LNCaP clone FGC (cell line): ENCODE results near the gene DDR1.

Experiments used
- DNase-seq: peaks from one replicate; pipeline ENCODE4 v3.0.0-alpha.2; 2011; ENCODE audit warnings: low read depth
- H3K4me3 ChIP-seq: 2 replicates; pipeline ENCODE4 v1.5.1; 2011; ENCODE audit warnings: mild to moderate bottlenecking, low read depth, low read length, control low read depth
- TF ChIP-seq, protein P1 (sequence below): IDR thresholded peaks from 2 replicates; pipeline ENCODE4 v1.5.1; 2012; ENCODE audit warnings: mild to moderate bottlenecking; ENCODE audit not compliant: control insufficient read depth, insufficient read depth; ENCODE audit errors: extremely low read depth

Gene DDR1

DNA sequence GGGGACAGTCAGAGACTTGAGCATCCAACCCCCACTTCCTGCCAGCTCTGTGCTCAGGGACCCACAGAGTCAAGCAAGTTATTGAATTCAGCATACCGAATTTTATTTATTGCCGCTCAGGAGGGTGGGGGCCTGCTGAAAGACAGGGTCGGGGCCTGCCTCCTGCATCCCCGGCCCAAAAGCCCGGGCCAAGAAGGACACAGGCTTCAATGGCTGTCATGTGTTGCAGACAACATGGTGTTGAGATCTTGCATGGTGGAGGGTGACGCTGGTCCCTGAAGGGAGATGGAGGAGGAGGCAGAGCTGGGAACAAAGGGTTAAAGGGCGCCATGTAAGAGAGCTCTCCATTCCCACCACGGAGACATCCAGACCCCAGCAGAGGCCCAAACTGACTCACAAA lies 47.0 kb downstream of the DDR1 start:
- no peak overlapping the region for H3K4me3 ChIP-seq
- no peak for DNase-seq
- TF ChIP-seq, protein P1, sequence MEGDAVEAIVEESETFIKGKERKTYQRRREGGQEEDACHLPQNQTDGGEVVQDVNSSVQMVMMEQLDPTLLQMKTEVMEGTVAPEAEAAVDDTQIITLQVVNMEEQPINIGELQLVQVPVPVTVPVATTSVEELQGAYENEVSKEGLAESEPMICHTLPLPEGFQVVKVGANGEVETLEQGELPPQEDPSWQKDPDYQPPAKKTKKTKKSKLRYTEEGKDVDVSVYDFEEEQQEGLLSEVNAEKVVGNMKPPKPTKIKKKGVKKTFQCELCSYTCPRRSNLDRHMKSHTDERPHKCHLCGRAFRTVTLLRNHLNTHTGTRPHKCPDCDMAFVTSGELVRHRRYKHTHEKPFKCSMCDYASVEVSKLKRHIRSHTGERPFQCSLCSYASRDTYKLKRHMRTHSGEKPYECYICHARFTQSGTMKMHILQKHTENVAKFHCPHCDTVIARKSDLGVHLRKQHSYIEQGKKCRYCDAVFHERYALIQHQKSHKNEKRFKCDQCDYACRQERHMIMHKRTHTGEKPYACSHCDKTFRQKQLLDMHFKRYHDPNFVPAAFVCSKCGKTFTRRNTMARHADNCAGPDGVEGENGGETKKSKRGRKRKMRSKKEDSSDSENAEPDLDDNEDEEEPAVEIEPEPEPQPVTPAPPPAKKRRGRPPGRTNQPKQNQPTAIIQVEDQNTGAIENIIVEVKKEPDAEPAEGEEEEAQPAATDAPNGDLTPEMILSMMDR = no peak

DNA sequence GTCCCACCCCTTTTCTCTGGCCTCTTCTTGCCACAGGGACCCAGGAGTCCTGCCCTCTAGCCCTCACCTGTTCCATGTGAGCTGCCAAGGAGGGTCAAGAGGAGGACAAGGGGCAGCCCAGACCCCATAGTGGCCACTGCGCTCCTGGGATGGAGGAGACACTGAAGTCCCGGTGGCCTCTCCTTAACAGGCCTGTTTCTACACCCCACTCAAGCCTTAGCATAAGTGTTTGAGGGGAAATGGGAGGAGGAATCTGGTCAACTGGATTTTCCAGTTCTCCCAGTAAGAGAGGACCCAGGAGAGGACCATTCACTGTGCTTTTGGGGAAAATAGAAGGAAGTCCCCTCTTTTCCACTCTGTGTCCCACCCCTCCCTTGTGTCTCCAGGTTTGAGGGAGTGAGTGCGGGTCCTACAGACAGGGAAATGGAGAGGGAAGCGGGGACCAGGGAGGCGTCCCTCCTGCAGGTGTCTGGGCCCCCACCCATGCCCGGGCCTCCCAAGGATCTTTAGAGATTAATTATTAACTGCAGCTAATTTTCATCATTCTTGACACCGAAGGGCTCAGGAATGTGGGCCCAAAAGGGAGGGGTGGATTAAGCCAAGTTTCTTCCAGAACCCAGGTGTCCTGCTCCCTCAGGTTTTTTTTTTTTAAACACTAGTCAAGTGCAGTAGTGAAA lies 47.8 kb downstream of the DDR1 start, which contains the start of gene SFTA2:
Gene SFTA2, minus strand, starts transcription at position 202 of the 677 bp plus-strand sequence. Its CDS starts 74 bp downstream, at position 128.
- TF ChIP-seq, protein P1 = no peak
- no peak for DNase-seq
- H3K4me3 ChIP-seq = no peak within 1 kb of the TSS

DNA sequence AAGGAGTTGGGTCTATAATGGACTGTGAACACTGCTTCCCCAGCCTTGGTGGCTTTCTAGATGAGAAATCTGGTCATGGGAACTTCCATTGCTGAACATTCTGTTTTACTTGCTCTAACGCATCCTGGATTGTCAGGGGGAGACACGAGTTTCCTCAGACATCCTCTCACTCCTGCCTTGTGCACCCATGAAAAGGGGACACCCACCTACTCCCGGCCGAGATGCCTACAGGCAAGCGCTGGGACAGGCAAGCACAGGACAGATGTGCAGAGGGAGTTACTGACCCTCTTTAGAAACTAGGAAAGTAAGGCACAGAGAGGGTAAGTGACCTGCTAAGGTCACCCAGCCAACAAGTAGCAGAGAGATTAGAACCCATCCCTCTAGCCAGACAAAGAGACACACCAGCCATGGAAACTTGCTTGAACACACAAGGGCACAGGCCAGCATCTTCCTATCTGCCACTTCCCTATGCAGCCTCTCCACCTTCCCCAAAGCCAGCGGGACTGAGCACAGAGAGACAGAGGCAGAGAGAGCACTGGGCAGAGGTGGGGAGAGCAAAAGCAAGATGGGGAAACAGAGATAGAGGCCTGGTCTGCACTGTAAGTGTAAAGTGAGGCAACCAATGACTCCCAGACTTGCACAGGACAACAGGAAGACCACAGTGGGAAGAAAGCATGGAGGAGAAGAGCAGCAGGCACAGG lies 48.5 kb downstream of the DDR1 start:
- TF ChIP-seq, protein P1 = no peak
- DNase-seq = no peak

DNA sequence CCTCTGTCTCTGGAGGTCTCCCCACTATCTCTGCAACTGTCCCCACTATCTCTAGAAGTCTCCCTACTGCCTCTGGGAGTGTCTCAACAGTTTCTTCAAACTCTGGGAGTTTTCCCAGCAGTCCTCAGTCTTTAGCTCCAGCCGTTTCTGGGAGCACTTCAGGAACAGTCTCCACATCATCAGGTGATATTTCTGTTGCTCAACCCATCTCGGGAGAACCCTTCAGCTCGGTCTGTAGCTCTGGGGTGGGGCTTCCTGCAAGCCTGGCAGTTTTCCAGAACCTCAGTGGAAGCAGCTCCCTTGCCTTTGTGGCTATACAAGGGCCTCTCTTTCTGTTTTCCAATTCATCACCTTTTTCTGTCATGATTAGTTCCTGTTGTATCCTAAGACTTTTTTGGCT lies 50.7 kb downstream of the DDR1 start:
- DNase-seq = no peak
- no peak overlapping the region for H3K4me3 ChIP-seq
- TF ChIP-seq, protein P1 = no peak

More for the DNA sequence above, 48.5 kb downstream of the DDR1 start:
- no peak overlapping the region for H3K4me3 ChIP-seq

DNA sequence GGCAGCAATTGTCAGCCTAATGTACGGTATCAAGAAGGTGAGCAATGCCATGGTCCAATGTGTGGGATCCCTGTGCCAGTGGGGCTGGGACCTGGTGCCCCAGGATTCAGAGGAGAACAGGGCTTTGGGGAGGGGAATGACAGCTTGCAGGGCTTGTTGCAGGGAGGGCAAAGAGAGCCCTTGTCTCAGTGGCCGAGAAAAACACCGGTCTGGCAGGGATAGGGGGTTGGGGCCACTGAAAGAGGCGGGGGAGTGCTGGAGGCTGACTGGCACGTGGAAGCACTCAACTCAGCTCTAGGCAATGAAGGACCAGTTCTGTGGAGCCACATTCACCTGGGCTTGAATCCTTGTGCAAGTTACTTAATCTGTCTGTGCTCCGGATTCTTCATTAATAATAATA lies 52.9 kb downstream of the DDR1 start:
- no peak overlapping the region for H3K4me3 ChIP-seq
- DNase-seq = no peak
- TF ChIP-seq, protein P1 = no peak

DNA sequence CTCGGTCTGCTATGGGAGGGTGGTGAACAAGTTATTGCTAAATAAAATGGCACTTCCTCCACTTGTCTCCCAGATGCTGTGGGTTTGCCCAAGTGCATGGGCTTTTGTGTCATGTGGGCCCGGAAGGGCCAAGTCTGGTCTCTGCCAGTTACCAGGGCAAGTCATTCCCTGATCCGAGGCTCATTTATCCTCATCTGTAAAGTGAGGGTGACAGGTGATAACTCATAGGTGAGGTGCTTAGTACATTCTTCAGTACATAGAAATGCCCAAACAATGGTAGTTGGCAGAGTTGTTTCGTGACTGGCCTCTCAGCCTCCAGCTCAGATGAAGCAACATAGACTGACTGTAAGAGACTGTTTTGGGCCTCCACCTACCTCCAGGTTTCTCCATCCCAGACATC lies 54.4 kb downstream of the DDR1 start:
- H3K4me3 ChIP-seq = no peak overlapping the region
- TF ChIP-seq, protein P1 = no peak
- DNase-seq = no peak
